GM12878 (cell line): ENCODE results near the gene CDC42EP3.

Source experiments
- EGR1 ChIP-seq, 2 experiments: IDR thresholded peaks; 1 replicate in 1 of 2; 2 replicates in 1 of 2; pipeline ENCODE4 v1.6.1; 2011 to 2012; ENCODE audit warnings: low read depth in 2 of 2, low read length in 2 of 2, borderline replicate concordance in 1 of 2, mild to moderate bottlenecking in 1 of 2, moderate library complexity in 1 of 2
- EZH2 ChIP-seq: IDR thresholded peaks from 2 replicates; pipeline ENCODE4 v1.6.1; 2012; ENCODE audit warnings: low read depth, mild to moderate bottlenecking, control low read depth, inconsistent platforms, low read length, borderline replicate concordance; ENCODE audit not compliant: control insufficient read depth
- GABPA ChIP-seq: IDR thresholded peaks from 2 replicates; pipeline ENCODE4 v1.6.1; 2014; ENCODE audit warnings: antibody characterized with exemption, low read depth, mild to moderate bottlenecking, inconsistent platforms
- ZNF384 ChIP-seq: IDR thresholded peaks from 2 replicates; pipeline ENCODE4 v1.6.1; 2012; ENCODE audit warnings: low read depth, mild to moderate bottlenecking, low read length, improper control_type of control experiment, borderline replicate concordance
- TF ChIP-seq, protein P1 (sequence below), 3 experiments: IDR thresholded peaks in 2 of 3; conservative IDR thresholded peaks in 1 of 3; 2 replicates each; pipeline ENCODE4 v1.5.1; 2011; ENCODE audit warnings: low read depth in 3 of 3, low read length in 3 of 3, mild to moderate bottlenecking in 3 of 3, control low read depth in 2 of 3, moderate library complexity in 2 of 3, inconsistent platforms in 1 of 3, mixed read lengths in 1 of 3; ENCODE audit not compliant: control insufficient read depth in 2 of 3, insufficient read depth in 1 of 3; ENCODE audit errors: extremely low read depth in 1 of 3

DNA sequence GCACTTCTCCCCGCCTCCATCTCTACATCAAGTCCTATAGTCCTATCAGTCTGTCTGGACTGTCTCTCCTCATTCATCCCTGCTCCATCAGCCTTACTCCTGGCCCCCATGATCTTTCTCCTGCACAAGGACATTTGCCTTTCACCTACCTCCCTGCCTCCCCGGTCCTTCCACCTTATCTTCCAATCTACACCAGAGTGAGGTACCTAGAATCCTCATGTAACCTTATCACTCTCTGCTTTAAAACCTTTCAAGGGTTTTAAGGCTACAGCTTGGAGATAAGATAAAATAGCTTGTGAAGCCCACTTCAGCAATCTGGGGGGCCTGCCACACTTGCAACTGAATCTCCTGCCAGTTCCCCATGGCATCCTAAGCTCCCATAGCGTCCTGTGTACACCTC lies 12.8 kb downstream of the CDC42EP3 start:
- TF ChIP-seq EGR1 (IDR thresholded peaks at IDR 0.05; ENCODE audit: borderline replicate concordance in 1 of 2, low read depth in 2 of 2, low read length in 2 of 2): no peak
- no peak for TF ChIP-seq EZH2
- TF ChIP-seq, protein P1, sequence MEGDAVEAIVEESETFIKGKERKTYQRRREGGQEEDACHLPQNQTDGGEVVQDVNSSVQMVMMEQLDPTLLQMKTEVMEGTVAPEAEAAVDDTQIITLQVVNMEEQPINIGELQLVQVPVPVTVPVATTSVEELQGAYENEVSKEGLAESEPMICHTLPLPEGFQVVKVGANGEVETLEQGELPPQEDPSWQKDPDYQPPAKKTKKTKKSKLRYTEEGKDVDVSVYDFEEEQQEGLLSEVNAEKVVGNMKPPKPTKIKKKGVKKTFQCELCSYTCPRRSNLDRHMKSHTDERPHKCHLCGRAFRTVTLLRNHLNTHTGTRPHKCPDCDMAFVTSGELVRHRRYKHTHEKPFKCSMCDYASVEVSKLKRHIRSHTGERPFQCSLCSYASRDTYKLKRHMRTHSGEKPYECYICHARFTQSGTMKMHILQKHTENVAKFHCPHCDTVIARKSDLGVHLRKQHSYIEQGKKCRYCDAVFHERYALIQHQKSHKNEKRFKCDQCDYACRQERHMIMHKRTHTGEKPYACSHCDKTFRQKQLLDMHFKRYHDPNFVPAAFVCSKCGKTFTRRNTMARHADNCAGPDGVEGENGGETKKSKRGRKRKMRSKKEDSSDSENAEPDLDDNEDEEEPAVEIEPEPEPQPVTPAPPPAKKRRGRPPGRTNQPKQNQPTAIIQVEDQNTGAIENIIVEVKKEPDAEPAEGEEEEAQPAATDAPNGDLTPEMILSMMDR (IDR thresholded peaks at IDR 0.05 in 2 of 3, conservative IDR thresholded peaks at IDR 0.05 in 1 of 3; ENCODE audit: control insufficient read depth in 2 of 3, extremely low read depth in 1 of 3, insufficient read depth in 1 of 3, low read depth in 3 of 3, low read length in 3 of 3): no peak
- TF ChIP-seq GABPA: no peak
- TF ChIP-seq ZNF384: no peak
